Measurements from ENCODE around the gene SOX13. TPM values are rescaled to one million over a fixed set of nuclear protein-coding genes. Genes with fewer than 3 reads are reported as not detected.

Gene SOX13
- total RNA-seq, 1 experiment from 2014 or later, result not detected

GRCh38 chr1:204053893-204054292 lies 19.0 kb upstream of the SOX13 start:
- no peak for DNase-seq (ENCODE audit: low spot score)
- in situ Hi-C loops (cut with HindIII; ENCODE audit: low sequenced_read_pairs), result no loop called here

DNA sequence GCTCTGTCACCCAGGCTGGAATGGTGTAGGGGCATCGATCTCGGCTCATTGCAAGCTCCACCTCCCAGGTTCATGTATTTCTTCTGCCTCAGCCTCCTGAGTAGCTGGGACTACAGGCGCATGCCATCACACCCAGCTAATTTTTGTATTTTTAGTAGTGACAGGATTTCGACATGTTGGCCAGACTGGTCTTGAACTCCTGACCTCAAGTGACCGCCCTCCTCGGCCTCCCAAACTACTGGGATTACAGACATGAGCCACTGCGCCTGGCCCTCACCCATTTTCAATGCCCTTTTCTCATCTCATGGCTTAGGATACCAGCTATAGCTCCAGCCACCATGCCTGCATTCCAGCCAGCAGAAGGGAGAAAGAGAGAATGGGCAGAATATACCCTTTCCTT lies 12.9 kb upstream of the SOX13 start:
- DNase-seq (ENCODE audit: low spot score), result no peak
- in situ Hi-C loops (cut with HindIII; ENCODE audit: low sequenced_read_pairs), result no loop called here

DNA sequence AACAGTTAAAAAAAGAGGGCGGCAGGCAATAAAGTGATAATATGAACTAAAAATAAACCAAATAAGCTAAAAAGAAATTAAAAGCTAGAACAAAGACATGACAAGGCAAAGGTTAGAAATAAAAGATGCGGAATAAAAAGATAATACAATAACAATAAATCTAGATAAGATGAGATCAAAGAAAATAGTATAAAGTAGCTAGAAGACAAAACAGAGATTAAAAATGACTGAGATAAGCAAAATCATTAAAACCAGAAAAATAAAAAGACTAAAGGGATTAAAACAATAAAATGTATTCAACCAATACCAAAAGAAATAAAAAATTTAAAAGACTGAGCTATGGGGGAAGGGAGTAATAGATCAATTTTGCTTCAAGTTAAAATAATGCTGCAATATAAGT lies 10.8 kb upstream of the SOX13 start:
- DNase-seq (ENCODE audit: low spot score), result no peak
- in situ Hi-C loops (cut with HindIII; ENCODE audit: low sequenced_read_pairs), result no loop called here

- in situ Hi-C loops (cut with HindIII; ENCODE audit: low sequenced_read_pairs), result no loop called here
These were observed 7.5 kb upstream of the SOX13 start for GRCh38 chr1:204065174-204065985.

DNA sequence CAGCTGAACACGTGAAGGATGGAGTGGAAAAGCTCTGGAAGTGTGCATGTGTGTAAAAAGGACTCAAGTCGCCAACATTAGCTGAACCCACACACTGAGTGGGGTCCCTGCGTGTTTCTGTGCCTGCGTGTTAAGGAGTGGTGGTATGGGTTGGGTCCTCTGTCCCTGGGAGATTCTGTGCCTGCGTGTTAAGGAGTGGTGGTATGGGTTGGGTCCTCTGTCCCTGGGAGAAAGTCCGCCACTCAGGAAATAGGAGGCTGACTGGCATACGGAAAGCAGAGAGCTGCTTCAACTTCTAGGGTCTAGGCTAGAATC lies 7.0 kb upstream of the SOX13 start:
- DNase-seq (ENCODE audit: low spot score), result no peak
- in situ Hi-C loops (cut with HindIII; ENCODE audit: low sequenced_read_pairs), result no loop called here

More at GRCh38 chr1:204065174-204065985, 7.5 kb upstream of the SOX13 start:
- DNase-seq (ENCODE audit: low spot score), result no peak

DNA sequence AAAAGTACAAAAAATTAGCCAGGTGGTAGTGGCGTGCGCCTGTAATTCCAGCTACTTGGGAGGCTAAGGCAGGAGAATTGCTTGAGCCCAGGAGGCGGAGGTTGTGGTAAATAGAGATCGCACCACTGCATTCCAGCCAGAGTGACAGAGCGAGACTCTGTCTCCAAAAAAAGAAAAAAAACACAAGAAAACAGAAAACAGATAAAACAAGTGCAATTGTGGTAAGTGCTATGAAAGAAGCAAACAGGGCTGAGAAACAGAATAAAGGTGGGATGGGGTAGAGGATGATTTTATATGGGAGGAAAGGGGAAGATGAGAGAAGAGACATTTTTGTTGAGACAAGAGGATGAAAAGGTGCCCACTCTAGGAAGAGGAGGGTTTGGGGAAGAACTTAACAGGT lies 5.0 kb upstream of the SOX13 start:
- in situ Hi-C loops (cut with HindIII; ENCODE audit: low sequenced_read_pairs), result no loop called here
- no peak for DNase-seq (ENCODE audit: low spot score)

DNA sequence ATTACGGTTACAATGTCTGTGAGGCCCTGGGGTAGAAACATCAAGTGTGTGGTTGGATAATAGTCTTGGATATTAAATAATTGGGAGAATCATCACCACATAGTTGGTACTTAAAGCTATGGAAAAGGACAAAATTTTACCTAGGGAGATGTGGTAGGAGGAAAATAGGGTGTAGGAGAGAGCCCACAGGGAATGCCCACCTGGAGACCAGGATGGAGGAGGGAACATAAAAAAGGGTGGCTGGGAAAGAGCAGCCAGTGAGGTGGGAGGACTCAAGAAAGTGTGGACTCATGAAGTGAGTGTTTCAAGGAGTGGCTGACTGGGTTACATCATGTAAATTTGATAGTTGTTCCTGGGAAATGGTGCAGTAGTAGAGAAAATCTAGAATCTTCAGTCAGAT lies 3.0 kb upstream of the SOX13 start:
- in situ Hi-C loops (cut with HindIII; ENCODE audit: low sequenced_read_pairs), result no loop called here

GRCh38 chr1:204070895-204071294 lies 2.0 kb upstream of the SOX13 start:
- in situ Hi-C loops (cut with HindIII; ENCODE audit: low sequenced_read_pairs), result no loop called here

More for the DNA sequence above, 3.0 kb upstream of the SOX13 start:
- DNase-seq (ENCODE audit: low spot score), result no peak

GRCh38 chr1:204073837-204074273 lies 940 bp downstream of the SOX13 start:
- in situ Hi-C loops (cut with HindIII; ENCODE audit: low sequenced_read_pairs), result no loop called here
- DNase-seq (ENCODE audit: low spot score), result peak; percentile 34

More at GRCh38 chr1:204070895-204071294, 2.0 kb upstream of the SOX13 start:
- DNase-seq (ENCODE audit: low spot score), result no peak

DNA sequence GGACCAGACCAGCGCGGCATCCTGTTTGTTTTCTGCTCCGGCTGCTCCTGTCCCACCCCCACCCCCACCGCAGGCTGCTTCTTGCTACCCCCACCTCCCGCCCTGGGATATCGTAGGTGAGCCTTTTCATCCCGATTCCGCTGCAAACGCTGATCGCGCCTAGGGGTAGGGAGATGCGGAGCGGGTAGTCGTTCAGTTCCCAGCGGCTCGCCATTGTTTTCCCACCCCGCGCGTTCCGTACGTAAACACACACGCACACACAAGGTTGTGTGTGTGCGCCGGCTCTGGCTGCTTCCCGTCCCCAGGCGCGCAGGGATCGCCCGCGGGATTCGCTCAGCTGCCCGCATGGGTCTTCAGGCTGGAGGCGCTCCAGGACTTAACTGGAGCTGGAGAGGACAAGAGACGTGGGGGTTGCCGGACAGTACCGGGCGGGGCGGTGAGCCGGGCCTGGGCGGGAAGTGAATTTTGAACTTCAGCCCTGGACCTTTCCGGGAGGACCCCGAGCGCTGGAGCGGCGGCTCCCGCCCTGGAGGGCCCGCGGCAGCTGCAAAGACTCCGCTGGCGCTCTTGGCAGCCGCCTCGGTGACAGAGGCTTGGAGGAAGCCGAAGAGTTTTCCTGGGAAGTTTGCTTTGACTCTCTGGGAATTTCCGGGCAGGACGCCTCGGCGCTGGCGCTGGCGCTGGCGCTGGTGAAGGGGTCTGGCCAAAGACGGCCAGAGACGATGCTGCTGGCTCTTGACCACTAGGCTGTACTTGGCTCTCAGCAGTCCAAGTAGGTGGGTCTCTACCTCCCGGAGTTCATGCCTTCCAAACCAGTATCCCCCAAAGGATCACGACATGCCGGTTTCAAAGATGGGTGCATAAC lies 1.6 kb downstream of the SOX13 start:
- in situ Hi-C loops (cut with HindIII; ENCODE audit: low sequenced_read_pairs), result no loop called here
- peak; percentile 51 for DNase-seq (ENCODE audit: low spot score)

- in situ Hi-C loops (cut with HindIII; ENCODE audit: low sequenced_read_pairs), result no loop called here
- no peak for DNase-seq (ENCODE audit: low spot score)
These were observed 2.2 kb downstream of the SOX13 start for GRCh38 chr1:204075139-204075521.

DNA sequence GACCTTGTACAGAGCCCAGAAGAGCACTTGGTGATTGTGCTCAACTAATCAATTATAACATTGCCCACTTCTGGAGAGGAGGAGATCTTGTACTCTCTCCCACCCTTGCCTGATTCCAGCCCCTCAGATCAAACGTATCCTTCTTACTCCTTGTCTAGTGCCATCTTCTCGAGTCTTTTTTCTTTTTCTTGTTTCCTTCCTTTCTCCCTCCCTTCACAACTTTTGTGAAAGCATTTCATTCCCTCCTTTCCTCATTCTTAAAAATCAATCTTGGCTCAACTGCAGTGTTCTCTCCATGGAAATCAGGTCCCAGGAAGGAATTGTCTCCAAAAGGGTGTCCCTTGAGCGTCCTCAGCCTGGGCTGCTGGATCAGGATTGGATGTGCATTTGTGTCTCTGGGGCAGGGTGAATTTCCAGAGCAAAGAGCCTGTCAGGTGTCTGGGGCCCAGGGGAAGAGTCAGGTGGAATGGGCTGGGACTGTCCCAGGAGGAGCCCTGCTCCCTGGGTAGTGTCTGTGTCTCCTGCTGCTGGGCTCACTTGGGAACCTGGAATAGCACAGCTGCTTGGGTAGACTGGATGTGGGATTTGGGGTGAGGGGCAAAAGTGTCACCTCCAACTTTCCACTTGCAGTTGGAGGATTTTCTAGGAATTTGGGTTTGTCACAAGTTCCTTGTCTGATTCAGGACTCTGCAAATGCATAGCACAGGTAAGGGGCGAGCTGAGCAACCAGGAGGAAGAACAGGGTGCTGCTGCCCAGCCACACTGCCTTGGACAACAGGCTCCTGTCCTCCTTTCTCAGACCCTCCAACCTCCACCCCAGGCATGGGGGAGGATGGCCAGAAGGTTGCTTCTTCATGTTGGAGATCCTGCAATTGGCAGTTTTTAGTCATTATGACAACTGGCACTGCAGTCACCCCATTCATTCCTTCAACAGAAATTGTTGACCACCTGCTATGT lies 3.3 kb downstream of the SOX13 start:
- in situ Hi-C loops (cut with HindIII; ENCODE audit: low sequenced_read_pairs), result no loop called here
- DNase-seq (ENCODE audit: low spot score), result no peak

DNA sequence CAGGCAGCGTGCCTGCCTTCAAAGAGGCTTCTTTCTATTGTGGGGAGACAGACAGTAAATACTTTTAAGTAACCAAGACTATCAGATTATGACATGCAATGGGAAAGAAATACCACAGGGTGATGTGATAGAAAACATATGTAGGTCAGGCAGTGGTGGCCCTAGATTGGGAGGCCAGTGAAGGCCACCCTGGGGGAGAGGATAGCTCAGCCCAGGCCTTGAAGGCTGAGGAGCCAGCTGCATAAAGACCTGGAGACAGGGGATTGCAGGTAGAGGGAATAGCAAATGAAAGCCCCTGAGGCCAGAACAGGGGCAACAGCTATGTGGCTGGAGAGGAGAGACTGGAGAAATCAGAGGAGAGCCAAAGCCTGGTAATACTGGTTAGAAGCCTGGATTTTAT lies 4.0 kb downstream of the SOX13 start:
- no peak for DNase-seq (ENCODE audit: low spot score)
- in situ Hi-C loops (cut with HindIII; ENCODE audit: low sequenced_read_pairs), result no loop called here

- no peak for DNase-seq (ENCODE audit: low spot score)
- in situ Hi-C loops (cut with HindIII; ENCODE audit: low sequenced_read_pairs), result no loop called here
These were observed 5.2 kb downstream of the SOX13 start for GRCh38 chr1:204077979-204078696.

- in situ Hi-C loops (cut with HindIII; ENCODE audit: low sequenced_read_pairs), result no loop called here
- no peak for DNase-seq (ENCODE audit: low spot score)
These were observed 6.7 kb downstream of the SOX13 start for GRCh38 chr1:204079608-204079999.

DNA sequence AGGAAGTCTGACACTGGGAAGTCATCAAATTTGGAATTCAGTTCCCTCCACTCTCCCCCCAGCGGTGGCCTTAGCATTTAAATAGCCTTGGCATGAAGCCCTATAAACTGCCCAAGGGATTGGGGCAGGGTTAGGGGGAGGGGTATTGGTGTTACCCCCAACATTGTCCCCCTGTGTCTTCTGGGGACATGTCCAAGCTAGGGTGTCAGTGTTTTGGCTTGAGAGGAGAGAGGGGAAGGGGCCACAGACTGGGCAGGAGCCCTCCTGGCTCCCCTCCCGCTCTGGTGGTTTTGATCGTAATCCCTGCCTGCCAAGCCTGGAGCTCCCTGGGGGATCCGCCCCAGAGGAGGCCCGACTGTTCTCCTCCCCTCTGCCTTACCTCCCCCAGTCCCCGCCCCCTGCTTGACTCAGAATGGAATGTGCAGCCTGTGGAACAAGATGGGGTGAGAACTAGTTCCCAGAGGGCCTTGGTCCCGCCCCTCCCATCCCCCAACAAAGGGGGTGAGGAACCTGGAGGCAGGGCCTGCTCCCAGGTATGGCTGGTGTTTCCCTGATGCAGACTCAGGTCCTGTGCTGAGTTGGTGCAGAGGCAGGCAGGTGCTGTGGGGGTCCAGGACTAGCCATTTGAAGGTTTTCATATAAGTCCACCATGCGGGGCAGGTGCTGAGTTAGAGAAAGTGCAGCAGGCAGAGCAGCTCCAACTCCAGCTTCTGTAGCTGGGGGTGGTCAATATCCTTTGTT lies 7.4 kb downstream of the SOX13 start:
- in situ Hi-C loops (cut with HindIII; ENCODE audit: low sequenced_read_pairs), result no loop called here
- peak; percentile 9 for DNase-seq (ENCODE audit: low spot score)

- in situ Hi-C loops (cut with HindIII; ENCODE audit: low sequenced_read_pairs), result no loop called here
These were observed 8.4 kb downstream of the SOX13 start for GRCh38 chr1:204081164-204081790.

More at GRCh38 chr1:204081164-204081790, 8.4 kb downstream of the SOX13 start:
- no peak for DNase-seq (ENCODE audit: low spot score)
